Inferior parietal cortex (tissue), 1 donor: ENCODE data around the gene TCP11.

Source experiments
- DNase-seq: peaks from one replicate; pipeline ENCODE4 v3.0.0-alpha.2; 2016; ENCODE audit errors: extremely low spot score

Gene TCP11

DNA sequence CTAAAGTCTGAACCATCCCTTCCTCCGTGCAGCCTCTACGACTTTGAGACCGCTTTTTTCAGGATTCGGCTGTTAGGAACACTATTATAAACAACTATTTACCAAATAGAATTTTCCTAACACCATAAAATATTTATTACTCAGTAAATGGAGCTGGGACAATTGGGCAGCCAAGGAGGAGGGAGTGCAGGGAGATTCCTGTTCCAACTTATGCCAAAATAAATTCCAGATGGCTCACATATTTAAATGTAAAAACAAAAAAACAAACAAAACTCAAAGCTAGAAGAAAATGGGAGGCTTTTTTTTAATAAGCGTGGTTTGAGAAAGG is 48.1 kb downstream of the TCP11 start:
- no peak for DNase-seq

DNA sequence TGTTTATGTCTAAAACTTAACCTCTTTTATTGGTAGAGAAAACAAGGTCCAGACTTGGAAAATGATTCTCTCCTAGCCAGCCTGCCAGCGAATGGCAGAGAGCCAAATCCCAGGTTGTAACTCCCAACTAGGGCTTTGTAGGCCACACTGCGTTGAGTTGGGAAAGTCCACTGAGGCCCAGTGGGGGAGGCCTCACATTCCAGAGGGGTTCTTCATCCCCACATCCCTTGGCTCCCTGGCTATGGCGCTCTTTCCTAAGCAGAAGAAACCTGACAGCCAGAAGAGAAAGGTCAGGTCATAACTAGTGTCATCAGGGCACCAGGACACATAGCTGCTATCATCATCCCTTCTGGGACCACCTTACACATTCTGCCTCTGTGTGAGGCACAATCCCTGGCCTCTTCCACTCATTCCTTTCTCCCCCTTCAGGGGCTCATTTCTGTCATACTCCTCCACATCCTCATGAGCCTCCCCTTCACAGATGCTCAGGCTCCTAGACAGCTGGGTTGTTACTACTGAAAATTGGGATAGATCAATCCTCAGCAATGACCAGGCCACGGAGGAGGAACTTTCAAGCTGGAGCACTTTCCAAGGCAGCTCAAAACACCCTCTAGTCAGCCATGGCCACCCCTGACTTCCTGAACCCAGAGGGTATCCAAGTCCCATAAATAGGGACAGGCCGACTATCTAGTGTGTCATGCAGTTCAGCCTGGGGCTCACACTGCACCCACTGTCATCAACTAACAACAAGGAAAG is 48.6 kb downstream of the TCP11 start:
- no peak for DNase-seq

DNA sequence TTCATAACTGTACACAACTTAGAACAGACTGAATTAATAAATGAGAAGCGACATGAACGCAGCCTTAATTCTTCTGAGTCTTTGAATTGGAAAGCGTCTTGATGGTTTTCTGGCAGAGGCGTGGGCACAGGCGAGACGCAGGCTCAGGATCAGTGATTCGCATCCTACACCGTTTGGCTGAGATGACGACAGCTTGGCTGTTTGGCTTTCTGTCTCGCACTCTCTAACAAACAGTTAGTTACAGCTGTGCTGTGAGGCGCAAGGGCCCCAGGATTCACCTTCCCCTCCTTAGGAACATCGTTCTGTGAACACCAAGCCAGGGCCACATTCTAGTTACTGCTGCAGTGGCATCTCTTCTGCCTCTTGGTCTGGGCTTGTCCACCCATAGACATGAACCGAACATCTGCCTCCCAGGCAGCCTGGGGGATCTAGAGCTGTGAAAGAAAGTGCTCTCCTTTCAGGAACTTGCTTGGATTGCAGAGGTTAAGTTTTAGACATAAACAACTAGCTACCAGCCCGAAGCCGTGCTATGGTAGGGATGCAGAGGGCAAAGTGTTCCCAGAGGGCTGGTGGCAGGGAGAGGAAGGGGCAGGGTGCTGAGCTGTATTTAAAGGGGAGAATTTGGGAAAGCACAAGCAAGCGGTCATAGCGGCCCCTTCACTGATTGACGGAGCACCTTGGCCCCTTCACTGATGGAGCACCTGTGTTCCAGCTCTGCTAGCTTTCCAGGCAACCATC is 49.6 kb downstream of the TCP11 start:
- DNase-seq, result no peak

DNA sequence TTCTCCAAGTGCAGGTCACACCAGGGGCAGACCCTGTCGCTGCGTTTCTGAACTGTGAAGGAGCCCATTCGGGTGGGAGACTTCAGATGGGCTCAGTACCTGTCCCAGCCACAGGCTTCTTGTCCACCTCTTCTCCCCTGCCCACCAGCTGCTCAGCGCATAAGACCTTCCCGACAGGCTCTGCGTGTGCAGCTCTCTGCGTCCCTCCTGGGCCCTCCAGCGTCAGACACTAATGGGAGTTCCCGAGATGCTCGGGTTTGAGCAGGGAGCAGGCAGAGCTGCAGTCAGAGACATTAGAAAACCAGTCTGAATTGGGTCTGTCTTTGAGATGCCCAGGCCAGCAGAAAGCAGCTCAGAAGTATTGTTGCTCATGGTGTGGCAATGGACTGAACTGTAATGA is 50.4 kb downstream of the TCP11 start:
- no peak for DNase-seq

DNA sequence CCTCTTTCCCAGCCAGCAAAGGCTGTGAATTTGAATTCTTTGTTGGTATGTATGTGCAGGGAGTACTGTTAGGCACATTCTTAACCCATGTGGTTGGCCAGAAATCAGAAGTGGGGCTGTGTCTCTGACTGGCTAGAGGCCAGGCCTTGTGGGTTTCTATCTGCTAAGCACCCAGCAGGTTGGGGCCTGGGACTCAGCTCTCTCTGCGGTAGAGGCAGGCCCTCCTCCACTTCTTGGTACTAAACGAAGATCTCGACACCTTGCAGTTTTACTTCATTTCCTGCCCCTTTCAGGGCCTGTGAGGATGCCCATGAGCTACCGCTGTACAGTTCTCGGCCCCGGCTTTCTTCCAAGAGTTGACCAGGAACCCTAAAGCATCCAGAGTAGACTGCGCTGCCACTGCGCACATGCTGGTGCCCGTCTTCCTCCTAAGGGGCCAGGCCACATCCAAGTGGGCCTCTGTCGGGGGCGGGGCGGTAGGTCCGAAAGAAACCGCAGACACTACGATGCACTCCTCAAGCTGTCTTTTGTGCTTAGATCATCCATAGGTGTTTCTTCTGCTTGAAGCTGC is 51.1 kb downstream of the TCP11 start:
- no peak for DNase-seq

DNA sequence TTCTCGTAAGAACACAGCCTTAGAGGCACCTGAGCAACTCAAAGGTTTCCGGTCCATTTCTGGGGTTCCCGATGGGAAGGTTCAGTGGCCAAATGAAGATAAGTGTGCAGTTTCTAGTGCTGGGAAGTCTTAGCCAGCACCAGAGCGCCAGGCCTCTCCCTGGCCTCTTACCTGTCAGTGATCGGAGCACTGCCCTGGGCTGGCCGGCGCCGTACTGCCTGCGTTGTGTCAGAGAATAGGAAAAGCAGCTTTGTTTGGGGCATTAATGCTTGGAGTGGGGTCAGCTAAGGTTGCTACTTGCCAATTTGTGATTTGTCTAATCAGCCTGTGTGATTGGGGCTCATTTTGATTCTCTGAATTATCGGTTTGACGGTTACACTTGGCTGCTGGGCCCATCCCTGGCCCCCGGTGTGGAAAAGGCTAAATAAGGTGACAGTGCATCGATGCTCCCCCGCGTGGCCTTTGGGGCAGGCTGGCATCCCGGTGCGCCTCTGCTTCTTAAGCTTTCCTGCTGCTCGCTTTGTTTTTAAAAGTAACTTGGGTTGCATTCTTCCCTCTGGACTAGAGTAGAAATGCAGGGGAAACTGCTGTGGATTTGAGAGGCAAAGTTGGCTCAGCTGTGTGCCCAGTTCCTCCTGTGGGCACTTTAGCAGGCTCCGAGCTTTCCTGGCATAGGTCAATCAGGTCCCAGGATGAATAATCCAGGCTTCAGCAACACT is 51.8 kb downstream of the TCP11 start:
- no peak for DNase-seq

DNA sequence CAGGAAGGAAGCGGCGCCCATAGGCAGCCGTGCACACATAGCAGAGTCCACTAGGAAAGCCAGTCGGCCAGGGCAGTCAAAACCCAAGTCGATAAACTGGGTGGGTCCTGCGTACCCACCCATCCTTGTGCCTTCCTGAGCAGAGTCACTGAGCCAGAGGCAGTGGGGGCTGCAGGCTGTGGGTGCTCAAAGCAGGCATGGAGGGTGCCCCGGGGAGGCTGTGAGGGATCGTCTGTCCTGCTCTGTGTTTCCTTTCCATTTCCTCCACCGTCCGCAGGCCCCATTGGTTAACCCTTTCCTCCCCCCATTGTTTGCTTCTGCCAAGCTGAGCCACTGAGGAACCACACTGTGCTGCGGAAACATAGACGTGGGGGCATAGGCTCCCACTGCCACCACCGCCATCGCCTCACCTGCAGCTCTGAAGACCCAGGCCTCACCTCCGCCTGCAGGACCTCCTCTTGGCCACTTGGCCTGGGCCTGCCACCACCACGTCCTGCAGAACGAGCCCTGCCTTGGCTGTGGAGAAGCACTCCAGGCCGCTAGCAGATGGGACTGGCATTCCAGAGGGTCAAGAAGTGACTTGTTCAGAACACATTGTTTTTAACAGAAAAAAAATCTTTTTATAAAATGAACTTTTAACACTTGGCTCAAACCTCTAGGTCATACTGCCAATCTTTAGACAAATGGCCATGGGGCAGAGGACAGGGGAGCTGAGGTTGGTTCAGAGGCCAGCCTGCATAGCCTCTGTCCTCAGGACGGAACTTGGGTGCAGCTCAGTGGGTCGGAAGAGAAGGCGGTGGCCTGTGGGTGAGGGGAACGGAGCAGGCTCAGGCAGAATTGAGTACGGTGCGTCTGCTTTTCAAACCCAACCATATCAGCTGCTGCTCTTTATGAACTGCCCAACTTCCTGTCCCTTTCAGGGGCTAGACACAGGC is 52.6 kb downstream of the TCP11 start:
- no peak for DNase-seq

DNA sequence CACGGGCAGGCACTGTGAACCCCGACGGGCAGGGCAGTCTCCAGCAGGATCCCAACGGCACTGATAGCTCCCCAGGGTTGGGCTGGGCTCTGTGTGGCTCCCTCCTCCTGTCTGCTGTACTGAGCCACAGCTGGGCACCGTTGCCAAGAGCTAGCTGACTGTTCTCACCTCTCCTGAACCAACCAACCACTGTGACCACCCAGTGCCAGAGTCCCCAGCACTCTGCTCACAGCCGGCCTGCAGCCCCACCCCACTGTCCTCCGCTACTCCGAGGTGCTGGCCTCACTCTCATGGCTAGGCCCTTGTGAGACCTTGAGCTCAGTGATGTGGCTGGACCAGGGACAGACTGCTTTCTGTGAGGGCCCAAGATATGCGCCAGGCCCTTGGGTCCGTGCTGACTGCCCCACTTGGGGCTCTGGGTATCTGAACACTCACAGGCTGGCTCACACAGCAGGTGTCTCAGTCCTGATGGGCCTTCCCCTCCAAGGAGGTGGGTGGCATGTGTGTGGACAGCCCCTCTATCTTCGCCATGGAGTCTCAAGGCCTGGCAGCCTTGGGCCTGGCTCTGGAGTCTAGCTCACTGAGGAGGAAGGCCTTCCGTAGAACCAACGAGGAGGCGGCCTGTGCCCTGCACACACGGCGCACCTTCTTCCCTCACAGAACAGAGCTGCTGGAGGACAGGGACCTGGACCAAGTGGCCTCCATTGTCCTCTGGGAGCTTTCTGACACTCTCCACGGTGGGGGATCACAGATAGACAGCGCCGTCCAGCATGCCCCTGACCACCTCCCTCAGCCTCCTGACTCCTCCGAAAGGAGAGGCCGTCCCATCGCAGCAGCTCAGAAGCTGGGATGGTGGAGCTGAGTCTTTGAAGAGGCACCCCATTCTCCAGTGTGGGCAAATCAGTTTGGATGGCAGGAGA is 53.5 kb downstream of the TCP11 start:
- DNase-seq, result no peak

DNA sequence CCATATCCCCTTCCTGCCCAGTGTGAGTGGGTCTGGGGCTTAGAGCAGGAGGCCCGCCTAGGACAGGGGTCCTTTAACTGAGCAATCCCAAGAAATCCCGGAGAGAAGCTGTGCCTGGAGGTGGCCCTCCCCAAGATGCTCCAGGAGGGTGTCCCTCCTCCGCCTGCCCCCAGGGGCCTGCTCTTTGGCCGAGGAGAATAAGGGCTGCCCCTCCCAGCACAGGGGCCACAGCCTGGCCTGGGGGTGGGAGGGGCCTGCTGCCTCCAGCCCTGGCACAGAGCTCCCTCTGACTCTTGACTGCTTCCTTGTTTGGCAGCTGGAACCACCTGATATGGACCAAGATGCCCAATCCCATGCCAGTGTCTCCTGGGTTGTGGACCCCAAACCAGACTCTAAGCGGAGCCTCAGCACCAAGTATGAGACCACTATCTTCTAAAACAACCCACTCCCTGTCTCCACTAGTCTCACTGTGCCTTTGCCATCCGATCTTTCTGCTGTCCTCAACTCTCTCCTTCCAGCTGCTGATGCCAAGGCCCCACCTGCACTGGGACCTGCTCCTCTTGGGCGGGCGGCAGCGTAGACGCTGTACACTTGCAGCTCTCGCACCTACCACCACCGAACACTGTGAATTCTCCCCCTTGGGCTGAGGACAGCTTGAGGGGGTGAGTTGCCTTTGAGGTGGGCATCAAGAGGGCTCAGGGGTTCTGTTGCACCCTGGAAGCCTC is 54.3 kb downstream of the TCP11 start:
- DNase-seq, result no peak

DNA sequence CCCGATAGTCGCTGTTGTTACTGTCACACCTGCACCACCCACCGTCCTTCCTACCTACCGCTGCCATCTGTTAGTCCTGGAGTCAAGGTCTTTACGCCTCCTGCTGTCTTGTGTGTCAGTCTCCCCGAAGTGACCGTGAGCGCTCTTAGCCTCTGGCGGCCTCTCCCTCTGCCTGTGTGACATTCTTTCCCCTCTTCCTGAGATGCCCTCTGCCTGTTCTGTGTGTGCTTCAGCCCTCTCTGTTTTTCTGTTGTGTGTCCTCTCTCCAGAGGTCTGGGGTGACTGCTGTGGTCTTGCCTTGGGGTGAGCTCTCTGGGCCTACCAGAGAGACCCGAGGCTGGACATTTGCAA is 54.9 kb downstream of the TCP11 start:
- no peak for DNase-seq

DNA sequence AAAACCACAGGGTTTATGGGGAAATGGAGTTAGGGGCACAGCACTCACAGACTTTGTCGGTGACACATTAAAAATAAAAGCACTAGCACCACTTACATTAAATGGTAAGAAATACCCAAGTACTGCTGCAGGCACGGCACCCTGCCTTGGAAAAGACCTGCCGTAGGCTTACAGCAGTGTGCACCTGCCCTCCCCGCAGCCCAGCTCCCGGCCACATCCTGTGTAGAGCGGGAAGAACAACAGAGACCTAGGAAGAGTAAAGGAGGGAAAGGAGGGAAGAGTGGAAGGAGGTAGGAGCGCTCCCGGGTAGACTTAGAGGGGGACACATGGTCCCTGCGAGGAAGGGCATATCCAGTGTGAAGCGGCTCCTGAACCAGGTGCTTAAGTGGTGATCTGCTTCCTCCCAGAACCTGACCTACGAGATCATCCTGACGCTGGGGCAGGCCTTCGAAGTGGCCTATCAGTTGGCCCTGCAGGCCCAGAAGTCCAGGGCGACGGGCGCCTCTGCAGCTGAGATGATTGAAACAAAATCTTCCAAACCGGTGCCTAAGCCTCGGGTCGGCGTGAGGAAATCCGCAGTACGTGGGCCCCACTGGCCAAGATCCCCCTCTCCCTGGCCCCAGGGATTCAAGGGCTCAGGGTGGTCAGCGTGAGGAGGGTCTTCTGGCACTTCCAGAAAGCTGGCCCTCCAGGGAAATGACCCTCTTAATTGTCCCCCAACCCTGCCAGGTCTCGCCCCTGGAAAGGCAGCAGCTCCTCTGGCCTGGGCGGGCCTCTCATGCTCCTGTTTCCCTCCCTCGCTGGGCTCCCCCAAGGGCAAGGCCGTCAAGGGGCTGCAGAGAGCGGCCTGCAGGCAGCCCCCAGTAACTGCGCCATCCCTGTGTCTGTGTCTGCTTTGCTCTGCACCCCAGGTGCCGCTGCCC is 55.5 kb downstream of the TCP11 start:
- no peak for DNase-seq

DNA sequence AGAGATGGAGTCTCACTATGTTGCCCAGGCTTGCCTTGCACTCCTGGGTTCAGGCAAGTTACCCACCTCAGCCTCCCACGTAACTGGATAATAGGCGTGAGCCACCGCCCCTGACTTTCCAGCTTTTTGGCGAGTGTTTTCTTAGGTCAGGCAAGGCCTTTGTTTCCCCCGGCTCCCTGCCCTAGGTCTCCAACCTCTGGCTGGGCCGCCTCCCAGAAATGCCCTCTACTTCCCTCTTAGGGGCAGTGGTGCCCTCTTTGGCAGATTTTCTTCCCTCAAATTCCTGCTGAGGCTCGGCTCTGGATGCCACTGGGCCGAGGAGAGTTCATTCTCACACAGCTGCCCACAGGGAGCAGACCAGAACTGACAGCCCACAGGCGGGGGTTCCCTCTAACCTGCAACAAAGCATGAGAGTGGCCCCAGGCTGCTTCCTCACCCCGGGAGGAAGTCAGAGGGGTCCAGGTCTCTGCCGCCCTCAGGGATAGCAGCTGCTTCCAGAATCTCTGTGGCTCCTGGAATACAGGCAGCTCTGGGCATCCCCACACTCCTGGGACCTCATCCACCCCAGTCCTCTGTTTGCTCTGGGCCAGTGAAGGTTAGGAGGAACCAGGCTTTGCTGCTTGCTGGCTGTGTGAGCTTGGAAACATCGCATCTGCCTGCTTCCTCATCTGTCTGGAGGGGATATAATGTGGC is 56.5 kb downstream of the TCP11 start:
- DNase-seq, result no peak

DNA sequence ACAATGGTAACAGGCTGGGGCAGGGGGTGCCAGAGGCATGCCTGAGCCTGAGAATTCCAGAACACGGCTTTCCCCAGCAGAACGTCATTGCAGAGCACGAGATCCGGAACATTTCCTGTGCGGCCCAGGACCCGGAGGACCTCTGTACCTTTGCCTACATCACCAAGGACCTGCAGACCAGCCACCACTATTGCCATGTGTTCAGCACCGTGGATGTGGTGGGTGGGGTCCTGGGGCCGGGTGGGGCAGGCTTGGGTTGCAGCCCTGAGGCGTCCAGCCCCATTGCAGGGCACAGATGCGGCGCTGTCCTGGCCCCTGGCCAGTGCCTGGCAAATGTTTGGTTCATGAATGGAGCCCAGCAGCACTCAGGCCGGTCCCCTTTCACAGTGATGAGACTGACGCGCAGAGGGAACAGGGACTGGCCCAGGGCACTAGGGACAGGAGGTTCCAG is 57.1 kb downstream of the TCP11 start:
- DNase-seq, result no peak

DNA sequence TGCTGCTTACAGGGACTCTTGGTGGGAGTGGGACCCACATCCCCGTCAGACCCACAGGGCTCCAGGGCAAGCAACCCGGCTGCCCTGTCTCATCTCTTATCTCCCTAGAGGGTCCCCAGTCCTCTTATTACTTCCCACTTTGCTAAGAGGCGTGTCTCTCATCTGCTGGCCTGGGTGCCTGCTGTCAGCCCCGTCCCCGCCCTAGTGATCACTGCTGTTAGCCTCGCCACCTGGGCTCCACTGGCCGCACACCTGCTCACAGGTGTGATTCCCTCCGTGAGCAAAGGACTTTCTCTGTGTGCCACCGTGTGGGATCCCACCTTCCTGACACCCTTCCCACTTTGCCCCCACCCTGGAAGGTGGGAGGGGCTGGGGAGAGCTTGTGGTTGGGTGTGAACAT is 57.6 kb downstream of the TCP11 start:
- no peak for DNase-seq

DNA sequence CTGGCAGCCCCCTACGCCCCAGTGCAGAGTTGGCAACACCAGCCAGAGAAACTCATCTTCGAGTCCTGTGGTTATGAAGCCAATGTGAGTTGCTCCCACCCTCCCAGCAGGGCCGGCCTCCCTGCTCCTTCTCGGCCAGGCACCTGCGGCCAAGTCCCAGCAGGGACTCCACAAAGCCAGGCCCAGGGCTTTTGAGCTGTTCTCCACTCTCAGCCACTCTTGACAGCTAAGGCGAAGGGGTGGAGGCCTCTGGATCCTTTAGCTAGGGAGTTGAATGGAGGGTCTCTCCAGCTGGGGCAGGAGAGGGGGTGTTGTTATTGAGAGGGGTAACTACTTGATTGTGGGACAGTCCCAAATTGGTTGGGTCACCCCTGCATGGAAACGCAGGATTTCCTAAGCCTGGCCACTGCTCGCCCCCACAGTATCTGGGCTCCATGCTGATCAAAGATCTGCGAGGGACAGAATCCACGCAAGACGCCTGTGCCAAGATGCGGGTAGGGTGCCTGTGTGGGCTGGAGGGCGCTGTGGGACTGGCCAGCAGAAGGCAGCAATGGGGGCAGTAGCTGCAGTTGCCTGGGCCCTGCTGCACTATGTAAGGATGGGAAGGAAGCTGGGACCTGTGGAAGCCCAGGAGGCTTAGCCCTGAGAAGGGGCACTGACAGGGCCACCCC is 58.3 kb downstream of the TCP11 start:
- no peak for DNase-seq

DNA sequence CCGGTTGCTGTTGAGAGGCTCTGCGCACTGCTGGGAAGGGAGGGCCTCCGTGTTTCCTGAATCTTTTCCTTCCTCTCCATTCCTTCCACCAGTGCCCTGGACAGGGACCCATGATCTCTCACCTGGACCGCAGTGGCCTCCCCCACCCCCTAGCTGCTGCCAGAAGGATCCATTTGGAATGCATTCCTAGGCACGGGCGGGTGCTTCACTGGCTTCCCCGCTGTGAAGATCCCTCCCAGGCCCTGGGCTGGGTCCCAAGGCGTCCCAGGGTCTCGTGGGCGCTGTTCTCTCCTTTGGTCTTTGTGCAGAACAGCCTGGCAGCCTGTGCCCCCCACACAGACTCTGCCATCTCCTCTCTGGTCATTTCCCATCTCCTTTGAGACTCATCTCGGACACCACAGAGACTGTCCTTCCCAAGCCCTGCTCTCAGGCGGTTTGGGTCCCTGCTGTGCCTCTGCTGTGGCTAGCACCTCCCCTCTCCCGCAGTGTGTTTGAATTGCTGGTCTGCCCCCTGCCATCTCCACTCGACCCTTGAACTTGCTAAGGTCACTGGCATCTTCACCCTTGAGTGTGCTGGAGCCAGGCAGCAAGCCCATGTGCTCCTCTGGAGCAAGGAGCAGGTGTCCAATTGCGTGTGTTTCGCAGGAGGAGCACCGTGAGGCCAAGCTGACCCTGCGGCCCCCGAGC is 59.0 kb downstream of the TCP11 start:
- DNase-seq, result no peak

DNA sequence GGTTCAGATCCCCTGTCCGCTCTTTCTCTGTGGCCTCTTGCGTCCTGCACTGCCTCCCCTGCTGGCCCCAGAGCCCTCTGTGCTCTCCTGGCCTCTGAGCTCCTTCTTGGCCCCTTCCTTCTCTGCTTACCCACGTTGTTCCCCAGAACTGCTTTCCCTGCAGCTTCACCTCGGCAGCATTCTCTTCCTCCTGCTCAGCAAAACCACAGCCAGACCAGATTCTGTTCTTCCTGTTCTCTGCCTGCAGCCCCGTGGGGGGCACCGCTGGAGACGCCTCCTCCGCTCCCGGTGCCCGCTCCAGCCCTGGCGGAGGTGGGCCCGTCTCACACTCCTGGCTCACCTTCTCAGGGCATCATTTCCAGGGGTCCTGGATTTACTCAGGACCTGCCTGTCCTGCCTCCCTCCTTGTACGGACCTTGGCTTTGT is 59.7 kb downstream of the TCP11 start:
- DNase-seq, result no peak
